ENCODE data around the gene LFNG. TPM values are rescaled to one million over a fixed set of nuclear protein-coding genes. Genes with fewer than 3 reads are reported as not detected.
A peak's percentile ranks its signal among the peaks of the same experiment; 100 is the strongest.

The LFNG gene
- total RNA-seq, 2 experiments from 2014 or later = 96.7 to 99.8 TPM

GRCh38 chr7:2537981-2538851 lies 18.6 kb downstream of the LFNG start:
- intact Hi-C loops (cut with DNase I, micrococcal nuclease) = no loop called here
- Mint-ChIP-seq H3K27ac (no peak overlapping the region), H3K4me3 (no peak overlapping the region), H3K9me3 (no peaks in the 10 kb centered on the region), H3K27me3 (no peaks in the 10 kb centered on the region), H3K4me1 (ENCODE audit: low read depth) (no peaks in the 10 kb centered on the region), H3K36me3 (ENCODE audit: low read depth) (peaks cover 29% of the 10 kb centered on the region)
- TF ChIP-seq CTCF (IDR thresholded peaks at IDR 0.05) = no peak
- H3K4me1 ChIP-seq (ENCODE audit: insufficient read depth, low read length) = no peaks in the 10 kb centered on the region
- H3K27ac ChIP-seq (ENCODE audit: low read depth in 1 of 2, low read length in 2 of 2) = no peak overlapping the region
- peaks cover 44% of the 10 kb centered on the region for H3K36me3 ChIP-seq (ENCODE audit: insufficient read depth, low read length)
- DNase-seq (peak in 3 of 14 experiments; percentile 1 to 30 (median 11)), ATAC-seq (ENCODE audit: poor library complexity) (no peak)
- POLR2A ChIA-PET = no interaction called here
- H3K4me3 ChIP-seq (ENCODE audit: low read length) = no peak overlapping the region
- H3K9me3 ChIP-seq (ENCODE audit: control insufficient read depth in 1 of 2, insufficient read depth in 1 of 2, low read length in 2 of 2) = no peaks in the 10 kb centered on the region
- CTCF ChIA-PET = no interaction called here
- H3K27me3 ChIP-seq (ENCODE audit: control insufficient read depth in 1 of 2, insufficient read depth in 2 of 2, low read length in 2 of 2) = no peaks in the 10 kb centered on the region

- CTCF ChIA-PET = no interaction called here
- Mint-ChIP-seq H3K4me1 (ENCODE audit: low read depth) (no peaks in the 10 kb centered on the region), H3K36me3 (ENCODE audit: low read depth) (peaks cover 40% of the 10 kb centered on the region), H3K27me3 (no peaks in the 10 kb centered on the region), H3K27ac (no peak overlapping the region), H3K4me3 (no peak overlapping the region), H3K9me3 (no peaks in the 10 kb centered on the region)
- Histone ChIP-seq H3K36me3 (ENCODE audit: insufficient read depth, low read length) (peaks cover 53% of the 10 kb centered on the region), H3K4me3 (ENCODE audit: low read length) (no peak overlapping the region), H3K9me3 (ENCODE audit: control insufficient read depth in 1 of 2, insufficient read depth in 1 of 2, low read length in 2 of 2) (no peaks in the 10 kb centered on the region), H3K27me3 (ENCODE audit: control insufficient read depth in 1 of 2, insufficient read depth in 2 of 2, low read length in 2 of 2) (no peaks in the 10 kb centered on the region), H3K27ac (ENCODE audit: low read depth in 1 of 2, low read length in 2 of 2) (no peak overlapping the region), H3K4me1 (ENCODE audit: insufficient read depth, low read length) (no peaks in the 10 kb centered on the region)
- ATAC-seq (ENCODE audit: poor library complexity) (no peak), DNase-seq (peak in 1 of 14 experiments; percentile 24)
- intact Hi-C loops (cut with DNase I, micrococcal nuclease) = no loop called here
- TF ChIP-seq CTCF (IDR thresholded peaks at IDR 0.05) = no peak
- POLR2A ChIA-PET = interaction anchor here (0.8 kb wide), 1 partner anchor 9 kb away, joined by 3 read pairs; no protein-coding TSS in a partner anchor
These were observed 19.7 kb downstream of the LFNG start for GRCh38 chr7:2539031-2539911.

- H3K4me1 ChIP-seq (ENCODE audit: insufficient read depth, low read length) = no peaks in the 10 kb centered on the region
- H3K27ac Mint-ChIP-seq = no peak overlapping the region
- no peaks in the 10 kb centered on the region for H3K27me3 ChIP-seq (ENCODE audit: control insufficient read depth in 1 of 2, insufficient read depth in 2 of 2, low read length in 2 of 2)
These were observed 20.6 kb downstream of the LFNG start for GRCh38 chr7:2540133-2540532.

More at GRCh38 chr7:2540133-2540532, 20.6 kb downstream of the LFNG start:
- Mint-ChIP-seq H3K4me3 (no peak overlapping the region), H3K27me3 (no peaks in the 10 kb centered on the region), H3K36me3 (ENCODE audit: low read depth) (peaks cover 43% of the 10 kb centered on the region), H3K9me3 (no peaks in the 10 kb centered on the region), H3K4me1 (ENCODE audit: low read depth) (no peaks in the 10 kb centered on the region)
- ChIA-PET CTCF (no interaction called here), POLR2A (no interaction called here)
- Histone ChIP-seq H3K4me3 (ENCODE audit: low read length) (no peak overlapping the region), H3K36me3 (ENCODE audit: insufficient read depth, low read length) (peaks cover 59% of the 10 kb centered on the region), H3K27ac (ENCODE audit: low read depth in 1 of 2, low read length in 2 of 2) (no peak overlapping the region), H3K9me3 (ENCODE audit: control insufficient read depth in 1 of 2, insufficient read depth in 1 of 2, low read length in 2 of 2) (no peaks in the 10 kb centered on the region)
- ATAC-seq (ENCODE audit: poor library complexity) = no peak
- no peak for TF ChIP-seq CTCF (IDR thresholded peaks at IDR 0.05)
- intact Hi-C loops (cut with DNase I, micrococcal nuclease) = no loop called here
- DNase-seq = no peak
